ENCODE measurements around the gene PIH1D1. TPM values are rescaled to one million over a fixed set of nuclear protein-coding genes. Genes with fewer than 3 reads are reported as not detected.

PIH1D1 gene
- total and polyA plus RNA-seq, 7 donors, result 62.9 to 105 (median 72.8) TPM

DNA sequence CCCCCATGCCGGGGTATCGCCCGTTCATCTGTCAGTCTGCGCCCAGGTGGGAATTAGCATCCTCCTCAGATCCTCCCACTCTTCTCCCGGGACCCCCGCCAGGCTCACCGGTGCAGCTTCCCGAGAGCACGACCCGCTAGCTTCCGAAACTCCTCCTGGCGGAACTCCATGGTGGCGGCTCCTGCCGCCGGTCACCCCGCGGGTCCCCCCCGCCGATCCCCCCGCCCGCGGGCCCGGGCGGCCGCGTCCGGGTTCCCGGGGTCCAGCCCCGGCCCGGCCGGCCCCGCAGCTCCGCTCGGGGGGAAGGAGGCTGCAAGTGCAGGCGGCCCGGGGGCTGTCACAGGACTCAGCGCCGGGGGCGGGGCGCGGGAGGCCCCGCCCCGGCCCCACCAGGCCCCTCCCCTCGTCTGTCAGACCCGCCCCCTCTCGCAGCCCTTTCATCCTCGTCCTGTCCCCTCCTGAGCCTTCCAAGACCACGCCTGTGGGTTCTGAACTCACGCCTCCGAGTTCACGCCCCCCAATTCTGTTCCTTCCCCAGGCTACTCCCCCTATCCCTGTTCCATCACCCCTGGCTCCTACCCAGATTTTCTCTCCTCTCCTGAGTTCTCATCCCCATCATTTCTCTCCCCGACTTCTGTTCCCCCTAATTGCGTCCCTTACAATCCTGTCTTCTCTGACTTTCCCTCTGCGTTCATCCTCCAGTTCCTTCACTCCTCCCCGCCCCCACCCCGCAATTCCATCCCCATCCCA, 10.2 kb downstream of the PIH1D1 start, which contains the start of gene SLC17A7:
Gene SLC17A7 (minus strand): TSS at position 318 of the 750 bp plus-strand sequence. CDS start 148 bp downstream, at position 170.
- TF ChIP-seq, protein P1, sequence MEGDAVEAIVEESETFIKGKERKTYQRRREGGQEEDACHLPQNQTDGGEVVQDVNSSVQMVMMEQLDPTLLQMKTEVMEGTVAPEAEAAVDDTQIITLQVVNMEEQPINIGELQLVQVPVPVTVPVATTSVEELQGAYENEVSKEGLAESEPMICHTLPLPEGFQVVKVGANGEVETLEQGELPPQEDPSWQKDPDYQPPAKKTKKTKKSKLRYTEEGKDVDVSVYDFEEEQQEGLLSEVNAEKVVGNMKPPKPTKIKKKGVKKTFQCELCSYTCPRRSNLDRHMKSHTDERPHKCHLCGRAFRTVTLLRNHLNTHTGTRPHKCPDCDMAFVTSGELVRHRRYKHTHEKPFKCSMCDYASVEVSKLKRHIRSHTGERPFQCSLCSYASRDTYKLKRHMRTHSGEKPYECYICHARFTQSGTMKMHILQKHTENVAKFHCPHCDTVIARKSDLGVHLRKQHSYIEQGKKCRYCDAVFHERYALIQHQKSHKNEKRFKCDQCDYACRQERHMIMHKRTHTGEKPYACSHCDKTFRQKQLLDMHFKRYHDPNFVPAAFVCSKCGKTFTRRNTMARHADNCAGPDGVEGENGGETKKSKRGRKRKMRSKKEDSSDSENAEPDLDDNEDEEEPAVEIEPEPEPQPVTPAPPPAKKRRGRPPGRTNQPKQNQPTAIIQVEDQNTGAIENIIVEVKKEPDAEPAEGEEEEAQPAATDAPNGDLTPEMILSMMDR (IDR thresholded peaks at IDR 0.05), result no peak
- TF ChIP-seq POLR2AphosphoS5 (IDR thresholded peaks at IDR 0.05), result no peak
- no peak for TF ChIP-seq EP300 (IDR thresholded peaks at IDR 0.05)
- no peak for TF ChIP-seq POLR2A (IDR thresholded peaks at IDR 0.05)
- Histone ChIP-seq H3K4me3 (peak within 1 kb of the TSS in 3 of 4 donors; percentile 47 to 69 (median 63)), H3K27me3 (peaks cover 25 to 68% (median 63%) of the 10 kb centered on the region in 3 donors), H3K4me1 (peaks cover 0 to 24% (median 17%) of the 10 kb centered on the region in 4 donors), H3K36me3 (peaks cover 0 to 5% (median 0%) of the 10 kb centered on the region in 4 donors), H3K9me3 (no peaks in the 10 kb centered on the region), H3K27ac (peak within 1 kb of the TSS in 3 of 4 donors; percentile 69 to 91 (median 77))
- DNase-seq, result peak; percentile 86
- WGBS, 2 donors, result 5 to 6% methylated on average over 56 of the region's 56 CpGs
- intact Hi-C loops (cut with DNase I), result loop anchor here (5.0 kb wide), 1 partner anchor 174 kb away; no protein-coding TSS in a partner anchor

DNA sequence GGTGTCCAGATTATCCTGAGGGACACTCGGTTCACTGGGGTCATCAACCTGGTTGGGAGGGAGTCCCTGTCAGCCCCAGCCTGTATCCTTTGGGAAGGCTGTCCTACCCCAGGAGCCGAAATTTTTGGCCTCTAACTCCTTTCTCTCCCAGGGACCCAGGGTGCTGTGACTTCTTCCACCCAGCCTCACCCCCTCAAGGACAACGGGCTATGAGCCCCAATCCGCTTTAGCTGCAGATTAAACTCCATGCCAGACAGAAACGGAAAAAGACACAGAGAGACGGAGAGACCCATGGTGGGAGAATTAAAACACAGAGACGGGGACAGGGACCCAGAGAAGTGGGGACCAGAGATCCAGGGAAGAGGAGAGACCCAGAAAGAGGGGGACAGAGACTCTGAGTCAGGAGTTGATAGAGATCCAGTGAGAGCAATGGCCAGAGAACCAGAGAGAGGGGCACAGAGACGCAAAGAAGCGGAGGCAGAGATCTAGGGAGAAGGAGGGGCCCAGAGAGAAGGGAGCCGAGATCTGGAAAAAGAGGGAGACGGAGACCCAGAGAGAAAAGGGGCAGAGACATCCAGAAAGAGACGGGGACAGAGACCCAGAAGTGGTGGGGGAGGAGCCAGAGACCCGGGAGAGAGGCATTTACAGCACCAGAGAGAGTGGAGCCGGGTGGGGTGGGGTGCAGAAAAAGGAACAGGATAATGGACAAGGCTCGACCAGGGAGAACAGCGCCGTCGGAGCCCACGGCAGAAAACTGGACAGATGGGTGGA, 11.0 kb downstream of the PIH1D1 start:
- peaks cover 28 to 76% (median 71%) of the 10 kb centered on the region in 3 donors for H3K27me3 ChIP-seq
- no peak overlapping the region for H3K27ac ChIP-seq
- H3K36me3 ChIP-seq, result no peaks in the 10 kb centered on the region
- H3K4me1 ChIP-seq, result peaks cover 0 to 24% (median 17%) of the 10 kb centered on the region in 4 donors
- no peaks in the 10 kb centered on the region for H3K9me3 ChIP-seq
- no peak for DNase-seq
- 20 to 36% methylated on average over 19 of the region's 19 CpGs for WGBS, 2 donors
- TF ChIP-seq EP300 (IDR thresholded peaks at IDR 0.05) (no peak), POLR2A (IDR thresholded peaks at IDR 0.05) (no peak), POLR2AphosphoS5 (IDR thresholded peaks at IDR 0.05) (no peak)
- TF ChIP-seq, protein P1 (IDR thresholded peaks at IDR 0.05), result no peak
- intact Hi-C loops (cut with DNase I), result loop anchor here (5.0 kb wide), 1 partner anchor 173 kb away; no protein-coding TSS in a partner anchor
- H3K4me3 ChIP-seq, result peak overlapping the region in 3 of 4 donors; percentile 18 to 32 (median 18)

DNA sequence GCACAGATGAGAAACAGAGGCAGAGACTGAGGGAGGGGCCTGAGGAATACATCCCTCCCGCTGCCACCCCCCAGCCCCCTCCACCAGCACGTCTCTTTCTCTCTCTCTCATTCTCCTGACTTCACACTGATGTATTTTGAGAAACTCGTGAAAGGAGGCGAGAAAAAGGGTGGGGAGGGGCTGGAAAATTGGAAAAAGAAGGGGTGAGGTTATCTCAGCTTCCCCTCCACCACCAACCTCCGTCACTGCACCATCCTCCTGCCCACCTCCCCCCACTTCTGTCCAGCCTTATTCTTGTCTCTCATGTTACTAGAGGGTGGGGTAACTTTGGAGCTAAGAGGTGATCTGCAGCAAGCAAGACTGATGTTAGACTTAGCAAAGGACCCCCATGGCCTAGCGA, 11.8 kb downstream of the PIH1D1 start:
- TF ChIP-seq, protein P1 (IDR thresholded peaks at IDR 0.05), result no peak
- TF ChIP-seq POLR2A (IDR thresholded peaks at IDR 0.05) (no peak), POLR2AphosphoS5 (IDR thresholded peaks at IDR 0.05) (no peak), EP300 (IDR thresholded peaks at IDR 0.05) (no peak)
- Histone ChIP-seq H3K4me1 (peaks cover 0 to 24% (median 17%) of the 10 kb centered on the region in 4 donors), H3K9me3 (no peaks in the 10 kb centered on the region), H3K27ac (no peak overlapping the region), H3K36me3 (no peaks in the 10 kb centered on the region), H3K4me3 (no peak overlapping the region), H3K27me3 (peaks cover 28 to 84% (median 78%) of the 10 kb centered on the region in 3 donors)
- intact Hi-C loops (cut with DNase I), result loop anchor here (5.0 kb wide), 1 partner anchor 173 kb away; no protein-coding TSS in a partner anchor
- WGBS, 2 donors, result 35 to 52% methylated on average over 6 of the region's 6 CpGs
- DNase-seq, result no peak

DNA sequence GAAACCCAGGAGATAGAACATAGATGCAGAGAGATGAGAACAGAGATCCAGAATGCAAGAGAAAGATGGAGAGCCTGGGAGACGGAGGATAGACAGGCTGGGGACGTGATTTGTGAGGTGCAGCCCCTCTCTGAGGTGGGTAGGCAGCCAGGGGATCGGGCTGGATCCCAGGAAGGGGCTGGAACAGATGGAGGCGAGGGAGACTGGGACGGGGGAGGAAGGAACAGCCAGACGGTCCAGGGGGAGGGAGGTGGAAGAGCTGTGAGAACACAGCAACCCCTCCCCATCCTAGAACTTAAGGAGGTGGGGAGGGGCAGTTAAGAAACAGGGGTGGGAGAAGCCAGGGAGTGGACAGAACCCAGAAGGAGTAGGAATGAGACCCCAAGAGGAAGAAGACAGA, 13.4 kb downstream of the PIH1D1 start:
- H3K4me1 ChIP-seq, result peaks cover 0 to 23% (median 16%) of the 10 kb centered on the region in 4 donors
- WGBS, 2 donors, result 11 to 14% methylated on average over 6 of the region's 6 CpGs
- H3K27ac ChIP-seq, result no peak overlapping the region
- H3K36me3 ChIP-seq, result no peaks in the 10 kb centered on the region
- no peak for DNase-seq
- intact Hi-C loops (cut with DNase I), result no loop called here
- TF ChIP-seq POLR2A (IDR thresholded peaks at IDR 0.05), result no peak
- TF ChIP-seq POLR2AphosphoS5 (IDR thresholded peaks at IDR 0.05), result no peak
- TF ChIP-seq EP300 (IDR thresholded peaks at IDR 0.05), result no peak
- TF ChIP-seq, protein P1 (IDR thresholded peaks at IDR 0.05), result no peak
- no peak overlapping the region for H3K4me3 ChIP-seq
- no peaks in the 10 kb centered on the region for H3K9me3 ChIP-seq
- peaks cover 42 to 100% (median 94%) of the 10 kb centered on the region in 3 donors for H3K27me3 ChIP-seq

Measured in sigmoid colon (tissue), 7 donors.